Measurements from ENCODE around the gene SCN9A. TPM values are rescaled to one million over a fixed set of nuclear protein-coding genes. Genes with fewer than 3 reads are reported as not detected.

The SCN9A gene
- total and polyA plus RNA-seq, 2 of the 8 experiments (the other 6 are each of a cell fraction or from before 2014, with no cell fraction given): 1.6 to 6.2 TPM

- no peak overlapping the region for H3K4me2 ChIP-seq (ENCODE audit: insufficient read depth in 1 of 2, low read depth in 2 of 2, low read length in 2 of 2)
These were observed 14.2 kb downstream of the SCN9A start for GRCh38 chr2:166361351-166362153.

More at GRCh38 chr2:166361351-166362153, 14.2 kb downstream of the SCN9A start:
- Histone ChIP-seq H3K4me1 (replicated peaks in 1 of 4; ENCODE audit: control insufficient read depth in 3 of 4, insufficient read depth in 4 of 4, low read length in 3 of 4) (no peaks in the 10 kb centered on the region), H3K36me3 (ENCODE audit: control insufficient read depth in 2 of 4, insufficient read depth in 4 of 4, low read length in 3 of 4) (no peaks in the 10 kb centered on the region), H3K9me3 (ENCODE audit: insufficient read depth in 2 of 2, low read depth in 1 of 2, low read length in 1 of 2) (no peaks in the 10 kb centered on the region), H4K91ac (replicated peaks; ENCODE audit: insufficient read length, low read length) (no peak overlapping the region), H3K23ac (ENCODE audit: insufficient read length) (no peak overlapping the region), H3K27me3 (replicated peaks in 1 of 4; ENCODE audit: control insufficient read depth in 3 of 4, extremely low read depth in 1 of 4, insufficient read depth in 3 of 4, low read length in 3 of 4) (no peaks in the 10 kb centered on the region), H3K18ac (ENCODE audit: extremely low read depth, low read length) (no peak overlapping the region), H2AK5ac (ENCODE audit: low read depth, low read length) (no peak overlapping the region), H3K79me1 (ENCODE audit: low read depth, low read length) (no peaks in the 10 kb centered on the region), H4K5ac (ENCODE audit: insufficient read length, low read depth, low read length) (no peak overlapping the region), H4K8ac (ENCODE audit: extremely low read depth, insufficient read depth, low read length) (no peak overlapping the region), H3K4ac (replicated peaks; ENCODE audit: insufficient read length, low read depth, low read length) (no peak overlapping the region), H3K23me2 (ENCODE audit: low read depth, low read length) (no peaks in the 10 kb centered on the region), H2BK120ac (replicated peaks; ENCODE audit: low read depth, low read length) (no peak overlapping the region), H3K27ac (ENCODE audit: low read depth, low read length) (no peak overlapping the region), H3K9ac (replicated peaks in 1 of 4; ENCODE audit: extremely low read depth in 1 of 4, low read depth in 3 of 4, low read length in 3 of 4) (no peak overlapping the region), H3K79me2 (ENCODE audit: control insufficient read depth in 1 of 2, insufficient read depth in 2 of 2, low read length in 2 of 2) (no peaks in the 10 kb centered on the region), H3K4me3 (ENCODE audit: extremely low read depth in 1 of 4, insufficient read depth in 2 of 4, low read depth in 3 of 4, low read length in 4 of 4) (no peak overlapping the region), H2AFZ (ENCODE audit: low read length) (no peak overlapping the region), H3K14ac (ENCODE audit: insufficient read length) (no peak overlapping the region), H2BK15ac (ENCODE audit: low read length) (no peak overlapping the region), H2BK5ac (ENCODE audit: low read depth, low read length) (no peak overlapping the region), H4K20me1 (replicated peaks in 1 of 2; ENCODE audit: control insufficient read depth in 1 of 2, insufficient read depth in 2 of 2, low read length in 2 of 2) (no peaks in the 10 kb centered on the region), H3K56ac (replicated peaks; ENCODE audit: insufficient read length, low read depth, low read length) (no peak overlapping the region), H2BK20ac (ENCODE audit: low read length) (no peak overlapping the region), H2BK12ac (ENCODE audit: low read depth, low read length) (no peak overlapping the region)
- peak; percentile 39 for FAIRE-seq
- ChIA-PET CTCF (ENCODE audit: partially characterized antibody) (interaction anchor here (0.7 to 2.9 kb wide), 22 partner anchors 8 to 210 kb away, joined by 3 to 20 read pairs (median 4); partner anchors contain the start of gene SCN9A), POLR2A (ENCODE audit: partially characterized antibody) (no interaction called here)
- DNase-seq (ENCODE audit: low read depth in 1 of 2, low spot score in 2 of 2): no peak
- no peak for TF ChIP-seq BACH1 (IDR thresholded peaks at IDR 0.05; ENCODE audit: low read length)
- peak in 2 of 3 experiments; percentile 47 to 52; a peak in 2 of 4 replicates for TF ChIP-seq CTCF (IDR thresholded peaks at IDR 0.05; ENCODE audit: control extremely low read depth in 1 of 3, insufficient read depth in 1 of 3, low read depth in 1 of 3, low read length in 3 of 3)
- TF ChIP-seq YY1 (IDR thresholded peaks at IDR 0.05; ENCODE audit: low read depth, low read length): 0 out of 2 replicates have a peak, but pooled peaks have one; percentile 29
- TF ChIP-seq RAD21 (IDR thresholded peaks at IDR 0.05 in 1 of 2, conservative IDR thresholded peaks at IDR 0.05 in 1 of 2; ENCODE audit: low read depth in 2 of 2, low read length in 2 of 2): peak; percentile 60 to 61
- TF ChIP-seq SUZ12 (IDR thresholded peaks at IDR 0.05; ENCODE audit: low read length): no peak
- WGBS, 2 experiments (ENCODE audit: extremely low coverage in 1 of 2, insufficient coverage in 1 of 2, insufficient read length in 1 of 2, insufficient replicate concordance in 2 of 2, low coverage in 1 of 2, low lambda C conversion rate in 2 of 2, missing lambda C conversion rate in 1 of 2): 84% methylated on average over 3 of the region's 3 CpGs; no CpG with 5 or more reads in 1 of the 2 experiments

Measured in H1 (cell line).